Activated CD4-positive, alpha-beta T cell treated with anti-CD3 and anti-CD28 coated beads for 36 hours (primary cell): Measurements from ENCODE around the gene COX11. TPM values are rescaled to one million over a fixed set of nuclear protein-coding genes. Genes with fewer than 3 reads are reported as not detected.

Experiments
- ATAC-seq: fragments of 200-7000 bp; cut with Tn5 transposase; one replicate; pipeline ENCODE4 v1.10.0; 2021; ENCODE audit warnings: mild to moderate bottlenecking, moderate library complexity
- CTCF ChIA-PET: fragments of 350-600 bp; sonication (Branson Sonifier 250); formaldehyde crosslinking; loops from one replicate; lab custom pipeline; 2021; ENCODE audit warnings: antibody characterized with exemption; lab: Charles Lee
- POLR2A ChIA-PET: fragments of 350-600 bp; sonication (Branson Sonifier 250); formaldehyde crosslinking; loops from one replicate; lab custom pipeline; 2021; ENCODE audit warnings: antibody characterized with exemption, inconsistent platforms; lab: Charles Lee
- DNase-seq: peaks from one replicate; pipeline ENCODE4 v3.0.0-alpha.2; 2020
- H3K27ac Mint-ChIP-seq: one replicate; pipeline ENCODE4 v1.8.0; 2021; ENCODE audit warnings: mixed read lengths
- H3K27me3 Mint-ChIP-seq: one replicate; pipeline ENCODE4 v1.8.0; 2021; ENCODE audit warnings: mixed read lengths
- H3K36me3 Mint-ChIP-seq: one replicate; pipeline ENCODE4 v1.8.0; 2021; ENCODE audit warnings: low read depth, mixed read lengths
- H3K4me1 Mint-ChIP-seq: one replicate; pipeline ENCODE4 v1.8.0; 2021; ENCODE audit warnings: mixed read lengths
- H3K4me3 Mint-ChIP-seq: one replicate; pipeline ENCODE4 v1.8.0; 2021; ENCODE audit warnings: mild to moderate bottlenecking, moderate library complexity, mixed read lengths
- H3K9me3 Mint-ChIP-seq: one replicate; pipeline ENCODE4 v1.8.0; 2021; ENCODE audit warnings: low read depth, mixed read lengths
- intact Hi-C, 2 experiments: fragments of 100-400 bp; cut with DNase I in 1 of 2; cut with micrococcal nuclease in 1 of 2; formaldehyde crosslinking; loops; one replicate each; pipeline versions ENCODE4 v1.14.2 to v1.15.1; 2022 to 2024; cut with DNase I, micrococcal nuclease
- total RNA-seq, 2 experiments: library from RNA; stranded (reverse); gene quantifications; one replicate each; pipeline ENCODE4 v1.2.3, GENCODE V29; 2021

The COX11 gene
- total RNA-seq, 2 experiments from 2014 or later, result 42.6 to 45.4 TPM

DNA sequence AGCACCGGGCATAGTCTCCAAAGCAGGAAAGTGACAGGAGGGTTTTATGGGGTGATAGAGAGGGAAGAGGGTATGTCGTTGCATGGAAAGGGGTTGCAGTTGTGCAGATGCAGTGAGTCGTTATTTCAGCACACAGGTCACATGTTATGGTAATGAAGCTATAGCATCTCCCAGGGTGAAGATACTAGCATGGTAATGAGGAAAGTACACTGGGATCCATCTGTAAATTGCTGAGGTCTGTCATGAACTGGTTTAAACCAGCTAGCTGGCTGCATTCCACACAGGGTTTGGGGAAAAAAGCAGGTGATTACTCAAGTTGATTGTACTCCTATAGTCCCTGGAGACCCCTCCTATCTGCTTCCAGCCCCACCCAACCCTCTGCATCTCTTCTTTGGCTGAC is 11.7 kb downstream of the COX11 start:
- H3K4me1 Mint-ChIP-seq, result no peaks in the 10 kb centered on the region
- CTCF ChIA-PET, result no interaction called here
- H3K27me3 Mint-ChIP-seq, result no peaks in the 10 kb centered on the region
- peaks cover 21% of the 10 kb centered on the region for H3K36me3 Mint-ChIP-seq
- POLR2A ChIA-PET, result no interaction called here
- H3K27ac Mint-ChIP-seq, result peak overlapping the region; percentile 19
- no peaks in the 10 kb centered on the region for H3K9me3 Mint-ChIP-seq
- ATAC-seq (no peak), DNase-seq (no peak)
- intact Hi-C loops, result loop anchor here in 1 of 2 experiments (10.0 kb wide), 1 partner anchor 58 kb away; no protein-coding TSS in a partner anchor
- no peak overlapping the region for H3K4me3 Mint-ChIP-seq

DNA sequence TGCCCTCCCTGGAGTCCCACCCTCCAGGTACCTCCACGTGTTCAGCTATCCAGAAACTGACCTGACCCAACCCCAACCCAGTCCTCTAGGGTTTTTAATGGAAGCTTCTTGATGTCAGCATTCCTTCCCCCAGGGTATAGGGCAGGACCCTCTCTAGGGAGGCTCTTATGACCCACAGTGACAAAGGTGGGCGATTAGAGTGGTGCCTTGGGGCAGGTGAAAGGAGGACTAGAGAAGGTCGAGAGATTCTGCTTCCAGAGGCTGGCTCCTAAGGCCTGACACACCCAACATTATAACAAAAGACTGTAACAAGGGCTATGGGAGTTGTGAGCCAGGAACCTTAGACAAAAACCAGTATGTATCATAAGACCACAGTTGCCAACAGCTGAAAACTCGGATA is 17.2 kb downstream of the COX11 start:
- Mint-ChIP-seq H3K4me3 (no peak overlapping the region), H3K36me3 (peaks cover 9% of the 10 kb centered on the region), H3K9me3 (no peaks in the 10 kb centered on the region), H3K27me3 (peaks cover 10% of the 10 kb centered on the region), H3K4me1 (peaks cover 4% of the 10 kb centered on the region), H3K27ac (no peak overlapping the region)
- intact Hi-C loops, result loop anchor here in 1 of 2 experiments (10.0 kb wide), 1 partner anchor 64 kb away; no protein-coding TSS in a partner anchor
- DNase-seq, result no peak
- ChIA-PET CTCF (interaction anchor here (0.5 kb wide), 1 partner anchor 469 kb away, joined by 5 read pairs; no protein-coding TSS in a partner anchor), POLR2A (no interaction called here)
- ATAC-seq, result no peak

DNA sequence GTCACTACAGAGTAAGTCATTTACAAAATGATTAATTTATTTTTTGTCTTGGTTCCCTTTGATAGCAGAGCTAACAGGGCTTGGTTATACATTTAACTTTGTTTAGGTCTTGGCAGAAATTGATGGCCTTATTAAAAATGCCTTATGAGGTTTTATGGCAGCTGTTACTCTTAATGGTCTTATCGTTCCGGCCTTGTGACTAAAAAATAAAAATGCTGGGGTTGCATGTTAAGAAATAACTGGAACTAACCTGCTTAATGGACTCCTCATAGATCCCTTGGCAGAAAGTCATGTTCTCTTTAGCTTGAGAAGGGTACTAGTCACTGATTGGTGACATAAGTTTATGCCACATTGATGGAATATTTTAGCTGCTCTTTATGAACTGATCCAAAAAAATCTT is 18.3 kb downstream of the COX11 start:
- H3K27ac Mint-ChIP-seq, result no peak overlapping the region
- H3K36me3 Mint-ChIP-seq, result peaks cover 9% of the 10 kb centered on the region
- intact Hi-C loops, result loop anchor here in 1 of 2 experiments (10.0 kb wide), 1 partner anchor 65 kb away; no protein-coding TSS in a partner anchor
- ChIA-PET POLR2A (no interaction called here), CTCF (no interaction called here)
- no peaks in the 10 kb centered on the region for H3K9me3 Mint-ChIP-seq
- H3K27me3 Mint-ChIP-seq, result peaks cover 12% of the 10 kb centered on the region
- H3K4me3 Mint-ChIP-seq, result no peak overlapping the region
- no peak for ATAC-seq
- no peak for DNase-seq
- peaks cover 4% of the 10 kb centered on the region for H3K4me1 Mint-ChIP-seq

DNA sequence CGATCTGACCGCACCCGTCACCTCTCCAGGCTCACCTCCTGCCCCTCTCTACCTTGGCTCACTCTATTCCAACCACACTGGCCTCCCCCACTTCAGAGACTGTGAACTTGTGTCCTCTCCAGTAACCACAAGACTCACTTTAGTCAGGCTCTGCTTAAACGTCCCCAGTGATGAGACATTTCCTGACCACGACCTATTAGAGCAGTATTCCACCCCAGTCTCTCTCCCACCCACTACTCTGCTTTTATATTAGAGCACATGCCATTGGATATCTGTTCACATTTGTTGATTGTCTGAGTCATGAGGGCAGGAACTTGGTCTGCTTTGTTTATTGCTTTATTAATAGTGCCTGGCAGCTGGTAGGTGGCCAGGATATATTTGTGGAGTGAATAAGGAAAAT is 20.1 kb downstream of the COX11 start:
- DNase-seq, result no peak
- Mint-ChIP-seq H3K36me3 (peaks cover 9% of the 10 kb centered on the region), H3K27ac (no peak overlapping the region), H3K4me3 (no peak overlapping the region), H3K4me1 (peaks cover 4% of the 10 kb centered on the region), H3K9me3 (no peaks in the 10 kb centered on the region), H3K27me3 (peaks cover 16% of the 10 kb centered on the region)
- peak; percentile 36 for ATAC-seq
- ChIA-PET CTCF (no interaction called here), POLR2A (no interaction called here)
- intact Hi-C loops, result no loop called here

DNA sequence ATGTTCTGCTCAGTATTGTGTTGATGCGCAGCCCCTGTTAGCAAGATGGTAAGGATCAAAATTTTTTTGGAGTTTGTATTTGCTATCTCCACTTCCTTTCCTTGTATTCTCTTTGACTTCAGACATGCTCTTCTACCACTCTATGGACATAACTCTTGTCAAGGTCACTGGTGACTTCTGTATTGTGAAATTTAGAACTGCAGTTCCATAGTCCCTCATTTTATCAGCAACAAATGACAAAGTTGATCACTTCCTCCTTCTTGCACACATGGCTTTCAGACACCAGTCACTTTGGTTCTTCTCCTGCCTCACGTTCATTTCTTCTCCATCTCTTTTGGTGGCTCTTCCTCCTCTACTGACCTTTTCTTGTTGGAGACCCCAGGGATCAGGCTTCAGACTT is 21.1 kb downstream of the COX11 start:
- DNase-seq (no peak), ATAC-seq (no peak)
- intact Hi-C loops, result no loop called here
- H3K9me3 Mint-ChIP-seq, result no peaks in the 10 kb centered on the region
- no peak overlapping the region for H3K27ac Mint-ChIP-seq
- H3K4me1 Mint-ChIP-seq, result peaks cover 4% of the 10 kb centered on the region
- no peak overlapping the region for H3K4me3 Mint-ChIP-seq
- peaks cover 6% of the 10 kb centered on the region for H3K36me3 Mint-ChIP-seq
- H3K27me3 Mint-ChIP-seq, result peaks cover 16% of the 10 kb centered on the region
- CTCF ChIA-PET, result no interaction called here
- POLR2A ChIA-PET, result no interaction called here

DNA sequence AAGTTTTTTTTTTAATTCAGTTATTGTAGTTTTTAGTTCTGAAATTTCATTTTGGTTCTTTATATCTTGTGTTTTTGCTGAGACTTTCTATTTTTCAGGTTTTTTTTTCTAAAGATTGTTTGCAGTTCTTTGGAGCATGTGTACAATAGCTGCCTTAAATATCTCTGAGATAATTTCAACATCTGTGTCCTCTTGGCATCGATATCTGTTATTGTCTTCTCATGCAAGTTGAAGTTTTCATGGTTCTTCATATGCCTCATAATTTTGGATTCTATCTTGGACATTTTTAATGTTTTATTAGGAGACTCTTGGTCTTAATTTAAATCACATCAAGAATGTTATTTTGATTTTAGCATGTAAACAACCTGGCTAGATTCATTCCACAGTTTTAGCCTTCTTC is 22.8 kb downstream of the COX11 start:
- H3K36me3 Mint-ChIP-seq, result peaks cover 3% of the 10 kb centered on the region
- DNase-seq (no peak), ATAC-seq (no peak)
- peaks cover 16% of the 10 kb centered on the region for H3K27me3 Mint-ChIP-seq
- H3K4me3 Mint-ChIP-seq, result no peak overlapping the region
- H3K27ac Mint-ChIP-seq, result no peak overlapping the region
- peaks cover 4% of the 10 kb centered on the region for H3K4me1 Mint-ChIP-seq
- POLR2A ChIA-PET, result no interaction called here
- intact Hi-C loops, result no loop called here
- no peaks in the 10 kb centered on the region for H3K9me3 Mint-ChIP-seq
- CTCF ChIA-PET, result interaction anchor here (0.6 kb wide), 1 partner anchor 46 kb away, joined by 4 read pairs; no protein-coding TSS in a partner anchor

DNA sequence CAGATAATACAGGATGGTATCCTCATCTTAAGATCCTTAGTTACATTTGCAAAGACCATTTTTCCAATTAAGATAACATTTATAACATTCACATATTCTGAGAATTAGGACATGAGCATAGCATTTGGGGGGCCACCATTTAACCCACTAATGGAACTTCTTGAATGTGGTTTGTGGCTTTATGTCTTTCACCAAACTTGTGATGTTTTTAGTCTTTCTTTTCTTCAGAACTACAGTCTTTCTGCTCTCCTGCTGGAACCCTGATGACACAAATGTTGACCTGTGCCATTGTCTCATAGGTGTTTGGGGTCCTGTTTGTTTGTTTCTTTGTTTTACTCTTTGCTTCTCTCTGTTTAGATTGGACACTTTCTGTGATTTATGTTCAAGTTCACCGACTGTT is 23.2 kb downstream of the COX11 start:
- H3K4me1 Mint-ChIP-seq, result peaks cover 4% of the 10 kb centered on the region
- no peak for DNase-seq
- POLR2A ChIA-PET, result no interaction called here
- H3K4me3 Mint-ChIP-seq, result no peak overlapping the region
- H3K9me3 Mint-ChIP-seq, result no peaks in the 10 kb centered on the region
- CTCF ChIA-PET, result interaction anchor here (0.6 kb wide), 1 partner anchor 46 kb away, joined by 4 read pairs; no protein-coding TSS in a partner anchor
- no peak for ATAC-seq
- no peak overlapping the region for H3K27ac Mint-ChIP-seq
- intact Hi-C loops, result no loop called here
- peaks cover 3% of the 10 kb centered on the region for H3K36me3 Mint-ChIP-seq
- H3K27me3 Mint-ChIP-seq, result peaks cover 16% of the 10 kb centered on the region

DNA sequence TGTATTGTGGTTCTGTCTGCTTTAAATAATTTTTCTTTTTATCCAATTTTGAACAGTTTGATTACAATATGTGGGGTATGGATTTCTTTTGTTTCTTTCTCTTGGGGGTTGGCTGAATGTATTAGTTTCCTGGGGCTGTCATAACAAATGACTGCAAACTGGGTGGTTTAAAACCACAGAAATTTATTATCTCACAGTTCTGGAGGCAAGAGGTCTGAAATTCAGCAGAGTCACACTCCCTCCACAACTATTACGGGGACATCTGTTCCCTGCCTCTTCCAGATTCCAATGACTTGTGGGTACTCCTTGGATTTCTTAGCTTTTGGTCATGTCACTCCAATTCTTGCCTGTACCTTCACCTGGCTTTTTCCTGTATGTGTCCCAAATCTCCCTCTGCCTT is 23.7 kb downstream of the COX11 start:
- Mint-ChIP-seq H3K36me3 (peaks cover 3% of the 10 kb centered on the region), H3K27ac (no peak overlapping the region), H3K4me3 (no peak overlapping the region), H3K27me3 (peaks cover 16% of the 10 kb centered on the region), H3K4me1 (peaks cover 4% of the 10 kb centered on the region), H3K9me3 (no peaks in the 10 kb centered on the region)
- DNase-seq, result no peak
- POLR2A ChIA-PET, result no interaction called here
- intact Hi-C loops, result no loop called here
- no peak for ATAC-seq
- CTCF ChIA-PET, result interaction anchor here (0.6 kb wide), 1 partner anchor 45 kb away, joined by 4 read pairs; no protein-coding TSS in a partner anchor

DNA sequence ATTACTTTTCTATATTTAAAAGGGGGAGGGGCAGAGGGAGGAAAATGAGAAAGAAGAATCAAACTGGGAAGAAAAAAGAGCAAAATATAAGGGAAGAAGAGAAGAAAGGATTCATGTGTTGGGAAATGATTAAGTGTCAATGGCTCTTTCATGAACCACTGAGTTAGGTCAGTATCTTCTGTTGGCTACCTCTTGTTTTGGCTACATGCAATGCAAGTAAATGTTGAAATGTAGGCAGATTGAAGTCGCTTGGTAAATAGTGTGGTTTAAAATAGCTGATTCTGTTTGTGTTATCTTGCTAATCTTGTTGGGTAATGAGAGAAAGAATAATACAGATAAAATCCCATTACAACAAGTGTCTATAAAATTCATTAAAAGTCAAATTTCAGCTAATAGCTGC is 27.2 kb downstream of the COX11 start:
- DNase-seq (no peak), ATAC-seq (no peak)
- ChIA-PET CTCF (no interaction called here), POLR2A (no interaction called here)
- intact Hi-C loops, result no loop called here
- no peaks in the 10 kb centered on the region for H3K36me3 Mint-ChIP-seq
- H3K27me3 Mint-ChIP-seq, result peaks cover 6% of the 10 kb centered on the region
- no peaks in the 10 kb centered on the region for H3K9me3 Mint-ChIP-seq
- H3K4me1 Mint-ChIP-seq, result no peaks in the 10 kb centered on the region
- H3K4me3 Mint-ChIP-seq, result no peak overlapping the region
- H3K27ac Mint-ChIP-seq, result no peak overlapping the region

DNA sequence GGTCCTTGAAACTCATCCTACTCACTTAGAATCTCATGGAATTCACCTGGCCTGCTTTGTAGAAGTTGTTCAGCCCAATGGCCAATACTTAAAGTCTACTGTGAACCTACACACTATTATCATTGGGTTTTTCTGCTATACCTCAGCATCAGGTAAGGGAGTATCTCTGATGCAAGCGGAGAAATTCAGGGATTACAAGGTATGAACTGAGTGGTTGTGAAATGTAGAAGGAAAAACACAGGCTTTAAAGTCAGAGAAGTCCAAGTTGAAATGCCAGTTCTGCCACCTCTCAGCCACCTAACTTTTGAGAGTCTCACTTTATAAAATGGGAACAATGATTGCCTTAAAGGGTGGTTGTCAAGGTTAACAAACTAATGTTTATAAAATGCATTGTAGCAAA is 31.0 kb downstream of the COX11 start:
- POLR2A ChIA-PET, result no interaction called here
- H3K9me3 Mint-ChIP-seq, result no peaks in the 10 kb centered on the region
- H3K27ac Mint-ChIP-seq, result no peak overlapping the region

DNA sequence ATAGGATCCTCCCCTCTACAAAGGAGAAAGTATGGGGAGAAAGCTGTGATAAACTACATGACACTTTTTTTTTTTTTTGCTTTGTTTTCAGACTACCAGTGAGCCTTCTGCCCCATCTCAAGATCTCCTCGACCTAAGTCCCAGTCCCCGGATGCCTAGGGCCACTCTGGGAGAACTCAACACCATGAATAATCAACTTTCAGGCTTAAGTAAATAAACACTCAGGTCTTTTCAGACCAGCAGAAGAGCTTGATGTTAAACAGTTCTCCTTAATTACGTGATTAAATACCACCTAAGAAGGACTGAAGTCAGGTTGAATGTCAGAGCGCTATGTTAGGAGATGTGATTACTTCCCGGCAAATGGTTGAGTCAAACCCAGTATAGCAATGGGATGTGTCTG is 31.4 kb downstream of the COX11 start:
- Mint-ChIP-seq H3K27me3 (no peaks in the 10 kb centered on the region), H3K4me3 (no peak overlapping the region), H3K27ac (no peak overlapping the region), H3K4me1 (no peaks in the 10 kb centered on the region), H3K9me3 (no peaks in the 10 kb centered on the region), H3K36me3 (no peaks in the 10 kb centered on the region)
- no peak for DNase-seq
- CTCF ChIA-PET, result no interaction called here
- POLR2A ChIA-PET, result no interaction called here
- intact Hi-C loops, result no loop called here
- ATAC-seq, result no peak

More for the DNA sequence above, 31.0 kb downstream of the COX11 start:
- Mint-ChIP-seq H3K27me3 (no peaks in the 10 kb centered on the region), H3K4me3 (no peak overlapping the region), H3K36me3 (no peaks in the 10 kb centered on the region), H3K4me1 (no peaks in the 10 kb centered on the region)
- intact Hi-C loops, result no loop called here
- CTCF ChIA-PET, result no interaction called here
- DNase-seq (no peak), ATAC-seq (no peak)

DNA sequence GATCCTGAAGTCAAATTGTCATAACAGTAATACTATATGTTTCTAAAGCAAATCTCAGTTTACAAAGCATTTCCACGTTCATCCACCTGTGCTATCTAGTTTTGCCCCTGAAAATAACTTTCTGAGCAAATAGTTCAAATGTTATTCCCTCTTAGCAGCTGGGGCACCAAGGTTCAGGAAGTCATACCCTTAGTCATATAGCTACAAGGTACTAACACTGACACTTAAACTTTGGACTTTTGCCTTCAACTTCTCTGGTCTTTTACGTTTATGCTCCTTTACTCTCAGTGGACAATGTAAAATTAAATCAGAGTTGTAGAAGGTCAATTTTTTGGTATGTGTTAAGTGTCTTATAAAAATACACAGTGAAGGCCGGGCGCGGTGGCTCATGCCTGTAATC is 33.0 kb downstream of the COX11 start:
- intact Hi-C loops, result no loop called here

More for the DNA sequence above, 33.0 kb downstream of the COX11 start:
- Mint-ChIP-seq H3K36me3 (no peaks in the 10 kb centered on the region), H3K27ac (no peak overlapping the region), H3K9me3 (no peaks in the 10 kb centered on the region), H3K27me3 (no peaks in the 10 kb centered on the region), H3K4me3 (no peak overlapping the region), H3K4me1 (no peaks in the 10 kb centered on the region)
- ChIA-PET POLR2A (no interaction called here), CTCF (no interaction called here)
- DNase-seq, result no peak
- ATAC-seq, result no peak
